GM12891 (cell line): ENCODE results near the gene CFAP77.

ENCODE experiments used
- POLR2A ChIP-seq: IDR thresholded peaks from 2 replicates; pipeline ENCODE4 v1.6.1; 2011; ENCODE audit warnings: low read depth, low read length, control low read depth
- POLR2AphosphoS5 ChIP-seq: IDR thresholded peaks from 2 replicates; pipeline ENCODE4 v1.6.1; 2011; ENCODE audit warnings: low read depth, low read length, control low read depth
- TAF1 ChIP-seq: IDR thresholded peaks from 2 replicates; pipeline ENCODE4 v1.6.1; 2011; ENCODE audit warnings: low read depth, low read length, control low read depth

GRCh38 chr9:132559711-132560110, 149.7 kb downstream of the CFAP77 start:
- TF ChIP-seq TAF1 (no peak), POLR2A (no peak), POLR2AphosphoS5 (no peak)
